ENCODE data around the gene FADD. TPM values are rescaled to one million over a fixed set of nuclear protein-coding genes. Genes with fewer than 3 reads are reported as not detected.
"Not testable (repeated sequence)": the region's sequence is repeated elsewhere in the genome, so short reads cannot be mapped to it uniquely, and the experiment has no call there.

Gene FADD
- total and polyA plus RNA-seq, 3 donors from 2014 or later, result 16.8 to 20.6 (median 20.6) TPM

- Histone ChIP-seq H3K4me3 (no peak overlapping the region), H3K36me3 (ENCODE audit: low read depth, missing control alignments) (no peaks in the 10 kb centered on the region), H3K27me3 (no peaks in the 10 kb centered on the region), H3K4me1 (no peaks in the 10 kb centered on the region), H3K27ac (no peak overlapping the region), H3K9me3 (no peaks in the 10 kb centered on the region)
- no peak for TF ChIP-seq CTCF (IDR thresholded peaks at IDR 0.05)
- no peak for TF ChIP-seq POLR2A (IDR thresholded peaks at IDR 0.05)
- WGBS, 2 donors, result 76 to 79% methylated on average over 9 to 13 of the region's 13 CpGs
- intact Hi-C loops (cut with DNase I; ENCODE audit: low total_unique reads), result no loop called here
- no peak for DNase-seq
These were observed 9.2 kb downstream of the FADD start for GRCh38 chr11:70212227-70212811.

GRCh38 chr11:70217388-70217787 is 14.3 kb downstream of the FADD start:
- H3K27ac ChIP-seq; H3K4me3 ChIP-seq; intact Hi-C loops (cut with DNase I; ENCODE audit: low total_unique reads); H3K27me3 ChIP-seq; DNase-seq; H3K4me1 ChIP-seq; H3K9me3 ChIP-seq; H3K36me3 ChIP-seq (ENCODE audit: low read depth, missing control alignments): not testable (repeated sequence)
- WGBS, 2 donors, result 75 to 91% methylated on average over 5 of the region's 5 CpGs

GRCh38 chr11:70218076-70218475 is 15.0 kb downstream of the FADD start:
- H3K9me3 ChIP-seq; H3K27ac ChIP-seq; intact Hi-C loops (cut with DNase I; ENCODE audit: low total_unique reads); DNase-seq; H3K4me3 ChIP-seq; H3K4me1 ChIP-seq; H3K27me3 ChIP-seq; H3K36me3 ChIP-seq (ENCODE audit: low read depth, missing control alignments): not testable (repeated sequence)
- WGBS, 2 donors, result 54 to 65% methylated on average over 8 of the region's 8 CpGs

GRCh38 chr11:70220136-70220535 is 17.0 kb downstream of the FADD start:
- Histone ChIP-seq H3K27ac (no peak overlapping the region), H3K4me1 (no peaks in the 10 kb centered on the region), H3K9me3 (no peaks in the 10 kb centered on the region), H3K36me3 (ENCODE audit: low read depth, missing control alignments) (no peaks in the 10 kb centered on the region), H3K4me3 (no peak overlapping the region), H3K27me3 (no peaks in the 10 kb centered on the region)
- DNase-seq, result no peak
- no peak for TF ChIP-seq CTCF (IDR thresholded peaks at IDR 0.05)
- TF ChIP-seq POLR2A (IDR thresholded peaks at IDR 0.05), result no peak
- intact Hi-C loops (cut with DNase I; ENCODE audit: low total_unique reads), result no loop called here
- 82 to 95% methylated on average over 3 of the region's 3 CpGs for WGBS, 2 donors

- Histone ChIP-seq H3K27me3 (no peaks in the 10 kb centered on the region), H3K4me1 (no peaks in the 10 kb centered on the region), H3K4me3 (no peak overlapping the region), H3K9me3 (no peaks in the 10 kb centered on the region), H3K36me3 (ENCODE audit: low read depth, missing control alignments) (no peaks in the 10 kb centered on the region), H3K27ac (no peak overlapping the region)
- TF ChIP-seq CTCF (IDR thresholded peaks at IDR 0.05), result no peak
- no peak for TF ChIP-seq POLR2A (IDR thresholded peaks at IDR 0.05)
- intact Hi-C loops (cut with DNase I; ENCODE audit: low total_unique reads), result no loop called here
- DNase-seq, result no peak
- WGBS, 2 donors, result 90 to 100% methylated on average over 1 of the region's 1 CpG
These were observed 17.8 kb downstream of the FADD start for GRCh38 chr11:70220920-70221319.

GRCh38 chr11:70225681-70226177 is 22.6 kb downstream of the FADD start:
- no peaks in the 10 kb centered on the region for H3K4me1 ChIP-seq
- no peak for TF ChIP-seq CTCF (IDR thresholded peaks at IDR 0.05)
- TF ChIP-seq POLR2A (IDR thresholded peaks at IDR 0.05), result no peak
- DNase-seq, result peak; percentile 35
- H3K9me3 ChIP-seq, result no peaks in the 10 kb centered on the region
- WGBS, 2 donors, result 64 to 79% methylated on average over 5 to 8 of the region's 8 CpGs
- H3K27ac ChIP-seq, result no peak overlapping the region
- H3K36me3 ChIP-seq (ENCODE audit: low read depth, missing control alignments), result no peaks in the 10 kb centered on the region
- intact Hi-C loops (cut with DNase I; ENCODE audit: low total_unique reads), result no loop called here
- no peak overlapping the region for H3K4me3 ChIP-seq
- no peaks in the 10 kb centered on the region for H3K27me3 ChIP-seq
